Measurements from ENCODE around the gene KRTAP12-4.

Gene KRTAP12-4

DNA sequence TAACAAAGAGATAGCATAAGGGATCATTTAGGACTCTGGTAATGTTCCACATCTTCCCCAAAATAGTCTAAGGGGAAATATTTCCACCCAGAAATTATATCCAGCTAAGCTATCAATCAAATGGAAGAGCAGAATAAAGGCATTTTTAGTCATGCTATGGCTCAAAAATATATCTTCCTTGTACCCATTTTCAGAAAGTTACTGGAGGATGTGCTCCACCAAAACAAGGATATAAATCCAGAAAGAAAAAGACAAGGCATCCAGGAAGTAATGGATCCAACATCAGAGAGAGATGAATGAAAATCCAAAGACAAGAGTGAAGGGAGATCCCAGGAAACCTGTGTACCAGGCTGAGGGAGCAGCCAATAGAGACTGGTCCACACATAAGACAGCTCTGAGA, 45.3 kb downstream of the KRTAP12-4 start:
- no peak for DNase-seq

DNA sequence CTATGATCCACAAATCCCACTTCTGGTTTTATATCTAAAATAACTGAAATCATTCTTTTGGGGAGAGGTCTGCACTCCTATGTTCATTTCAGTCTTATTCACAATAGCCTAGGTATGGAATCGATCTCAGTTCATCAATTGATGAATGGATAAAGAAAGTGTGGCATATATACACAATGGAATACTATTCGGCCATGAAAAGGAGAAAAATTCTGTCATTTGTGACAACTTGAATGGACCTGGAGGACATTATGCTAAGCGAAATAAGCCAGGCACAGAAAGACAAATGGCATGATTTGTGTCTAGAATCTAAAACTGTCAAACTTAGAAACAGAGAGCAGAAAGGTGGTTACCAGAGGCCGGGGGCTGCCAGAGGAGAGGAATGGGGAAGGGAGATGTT, 48.0 kb downstream of the KRTAP12-4 start:
- no peak for DNase-seq
